Cardiac septum (tissue), 1 donor: ENCODE results near the gene COMMD2. TPM values are rescaled to one million over a fixed set of nuclear protein-coding genes. Genes with fewer than 3 reads are reported as not detected.

Experiments
- DNase-seq: peaks from one replicate; pipeline ENCODE4 v3.0.0-alpha.2; 2020; ENCODE audit warnings: low spot score
- intact Hi-C: fragments of 100-400 bp; cut with DNase I; formaldehyde crosslinking; loops from one replicate; pipeline ENCODE4 v1.14.0; 2022
- total RNA-seq: library from RNA; stranded (reverse); fragmentation: NEBNext Ultra II Directional; extraction: Animal tissue kit (Norgen Biotek cat#: 25700); gene quantifications from one replicate; pipeline ENCODE4 v1.2.1, GENCODE V29; 2021
- donor health status: DM: no; HTN: no; CAD: no.

Gene COMMD2
- total RNA-seq, 1 donor from 2014 or later: 19.5 TPM

DNA sequence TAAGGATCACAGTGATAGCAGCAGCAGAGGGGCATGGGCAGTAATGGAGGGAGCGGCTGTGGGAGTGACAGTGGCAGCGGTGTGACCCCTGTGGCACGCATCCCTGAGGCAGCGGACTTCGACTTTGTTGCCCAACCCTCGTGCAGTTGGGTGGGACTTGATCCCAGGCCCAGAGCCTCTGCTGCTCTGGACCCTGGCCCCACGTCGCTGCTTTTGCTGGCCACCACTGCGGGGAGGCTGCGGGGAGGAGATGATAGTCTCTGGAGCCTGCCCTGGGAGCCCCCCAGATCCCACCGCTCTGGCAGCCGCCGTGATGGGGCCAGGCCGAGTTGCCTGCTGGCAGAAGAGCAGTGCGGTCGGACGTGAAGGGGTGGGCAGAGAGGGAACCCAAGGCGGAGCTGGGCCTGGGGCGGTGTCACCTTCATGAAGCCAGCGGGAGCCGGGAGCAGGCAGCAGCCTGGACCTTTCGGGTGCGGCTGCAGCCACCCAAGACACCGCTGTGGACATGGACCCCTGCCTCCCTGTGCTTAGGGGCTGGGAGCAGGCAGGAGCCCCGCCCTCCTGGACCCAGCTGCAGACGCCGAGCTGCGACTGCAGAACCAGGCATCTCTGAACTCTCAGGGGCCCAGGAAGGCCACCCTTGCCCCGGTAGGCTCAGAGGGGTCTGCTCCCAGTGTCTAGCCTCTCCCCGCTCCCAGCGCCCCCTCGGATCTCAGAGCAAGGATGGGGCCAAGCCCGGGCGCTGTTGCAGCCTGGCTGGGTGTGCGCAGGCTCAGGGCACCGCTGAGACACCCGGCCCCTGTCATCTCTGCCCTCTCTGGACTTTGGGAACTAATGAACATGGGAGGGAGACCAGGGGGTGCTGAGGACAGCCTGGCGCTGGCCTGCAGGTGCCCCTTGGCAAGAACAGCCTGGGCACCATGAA is 38.3 kb downstream of the COMMD2 start:
- no peak for DNase-seq
- intact Hi-C loops: no loop called here

DNA sequence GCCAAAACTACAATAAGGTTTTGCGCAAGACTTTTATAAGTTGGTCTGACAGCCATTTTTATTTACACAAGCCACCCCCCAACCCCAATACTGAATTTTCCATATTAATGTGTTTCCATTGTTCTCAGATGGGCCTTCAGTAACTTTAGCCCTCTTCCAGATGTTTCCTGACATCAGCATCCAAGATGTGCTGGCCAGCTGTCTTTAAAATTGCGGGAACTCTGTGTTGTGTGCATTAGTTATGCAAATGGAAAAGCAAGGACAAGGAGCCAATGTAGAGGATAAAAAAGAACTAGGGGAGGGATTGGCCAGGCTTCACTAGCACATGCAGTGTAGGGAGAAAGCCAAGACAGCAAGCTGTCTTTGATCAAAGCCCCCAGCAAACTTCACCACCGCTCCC is 45.4 kb downstream of the COMMD2 start:
- intact Hi-C loops: no loop called here
- DNase-seq: no peak

DNA sequence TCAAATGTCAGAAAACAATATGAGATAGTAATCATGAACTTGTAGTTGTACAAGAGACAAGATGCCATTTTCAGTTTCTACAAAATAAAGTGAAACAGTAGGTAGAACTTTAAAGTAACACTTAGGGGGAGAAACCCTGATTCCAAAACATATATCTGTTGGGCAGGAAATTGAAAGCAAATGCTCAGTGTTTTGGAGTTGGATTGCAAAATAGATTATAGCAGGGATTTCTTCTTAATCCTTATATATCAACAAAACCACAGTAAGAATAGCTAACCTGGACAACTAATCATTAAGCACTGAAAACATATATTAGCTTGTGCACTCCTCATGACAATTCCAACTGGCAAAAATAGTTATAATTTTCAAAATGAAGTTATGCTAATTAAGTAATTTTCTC is 46.9 kb downstream of the COMMD2 start:
- intact Hi-C loops: no loop called here
- DNase-seq: no peak

DNA sequence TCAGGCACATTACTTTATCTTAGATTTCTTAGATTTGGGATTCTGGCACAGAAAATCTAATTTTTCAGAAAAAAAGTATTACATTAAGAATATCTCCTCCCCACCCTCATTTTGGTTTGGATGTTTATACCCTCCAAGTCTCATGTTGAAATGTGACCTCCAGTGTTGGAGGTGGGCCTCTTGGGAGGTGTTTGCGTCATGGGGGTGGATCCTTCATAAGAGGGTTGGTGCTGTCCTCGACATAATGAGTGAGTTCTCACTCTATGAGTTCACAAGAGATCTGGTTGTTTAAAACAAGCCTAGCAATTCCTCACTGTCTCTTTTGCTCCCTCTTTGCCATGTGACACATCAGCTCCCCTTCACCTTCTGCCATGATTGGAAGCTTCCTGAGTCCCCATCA is 48.8 kb downstream of the COMMD2 start:
- no peak for DNase-seq
- intact Hi-C loops: loop anchor here (5.0 kb wide), 1 partner anchor 41 kb away; no protein-coding TSS in a partner anchor

DNA sequence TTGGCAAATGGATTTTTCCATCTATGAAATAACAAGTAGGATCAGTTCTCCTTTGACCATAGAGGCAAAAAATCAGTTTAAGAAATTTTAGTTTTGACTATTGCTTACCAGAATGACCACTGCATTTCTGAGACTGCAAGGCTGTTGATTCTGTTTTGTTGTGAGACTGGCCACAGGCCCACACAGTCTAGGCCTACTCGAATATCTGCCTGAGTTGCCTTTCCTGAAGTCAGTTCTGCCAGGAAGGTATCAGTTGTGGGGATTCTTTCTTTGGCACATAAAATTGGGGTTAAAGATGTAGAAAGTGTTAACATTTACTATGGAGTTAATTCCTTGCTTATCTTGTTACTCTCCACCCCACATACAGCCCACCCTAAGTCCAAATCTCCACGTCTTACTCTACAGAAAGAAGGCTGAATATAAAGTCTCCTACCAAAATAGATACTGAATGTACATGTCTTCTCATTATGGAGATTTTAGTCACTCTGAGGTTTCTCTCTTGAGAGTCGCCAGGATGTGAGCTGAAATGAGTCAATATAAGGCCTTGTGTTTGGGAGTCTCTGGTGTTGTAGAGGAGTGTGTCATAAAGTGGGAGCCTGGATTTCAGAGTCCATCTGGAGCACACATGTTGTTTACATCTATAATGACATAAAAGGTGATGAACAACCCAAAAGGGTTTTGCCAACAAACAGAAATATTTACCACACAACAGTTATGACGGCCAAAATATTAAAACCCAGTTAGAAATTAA is 49.4 kb downstream of the COMMD2 start:
- intact Hi-C loops: loop anchor here (5.0 kb wide), 1 partner anchor 41 kb away; no protein-coding TSS in a partner anchor
- no peak for DNase-seq

DNA sequence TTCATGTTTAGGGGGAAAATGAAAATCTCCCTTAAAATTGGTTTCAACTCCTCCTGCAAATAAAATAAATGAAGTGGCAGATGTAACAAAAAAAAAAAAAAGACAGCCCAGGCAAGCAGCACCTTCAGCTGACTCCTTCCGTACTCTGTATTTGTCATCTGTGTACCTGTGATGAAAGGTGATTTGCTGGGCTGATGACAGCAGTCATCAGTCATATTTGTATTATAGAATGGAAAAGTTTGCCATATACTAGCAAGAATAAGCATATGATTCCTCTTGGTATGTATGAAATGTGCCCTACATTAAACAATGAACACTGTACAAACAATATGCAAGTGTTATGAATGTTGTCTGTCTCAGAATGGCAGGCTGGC is 50.3 kb downstream of the COMMD2 start:
- DNase-seq: no peak

DNA sequence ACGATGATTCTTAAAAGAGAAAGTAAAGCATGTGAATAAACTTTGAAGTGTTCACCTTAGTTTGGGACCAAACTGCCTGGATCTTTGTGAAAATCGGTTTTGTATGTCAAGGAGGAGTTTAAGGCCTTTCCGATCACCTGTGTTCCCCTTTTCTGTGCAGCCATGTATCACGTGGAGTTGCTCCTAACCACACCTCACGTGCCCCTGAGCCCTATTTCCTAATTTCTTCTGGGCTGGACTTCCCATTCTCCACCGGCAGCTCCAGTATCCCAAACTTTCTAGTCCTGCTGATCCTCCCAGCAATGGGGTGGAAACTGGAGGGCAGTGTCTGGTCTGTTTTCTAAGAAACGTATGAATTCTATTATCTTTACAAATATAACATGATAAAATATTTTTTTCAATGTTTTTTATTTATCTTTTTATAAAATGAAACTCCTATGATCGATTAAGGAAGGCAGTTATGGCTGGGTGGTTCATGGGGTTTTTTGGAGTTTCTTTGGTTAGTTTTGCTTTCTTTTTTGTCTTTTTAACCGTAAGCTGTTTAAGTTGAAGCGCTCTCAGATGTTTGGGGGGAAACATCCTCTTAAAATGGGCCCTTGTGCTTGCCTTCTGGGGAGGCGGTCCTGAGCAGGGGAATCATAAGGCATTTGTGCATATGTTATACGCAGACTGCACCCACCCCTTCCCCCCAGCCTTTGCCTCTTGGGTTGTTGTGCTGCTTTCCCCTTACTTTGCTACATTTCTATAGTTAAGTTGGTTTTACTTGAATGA is 50.9 kb downstream of the COMMD2 start:
- no peak for DNase-seq
- intact Hi-C loops: loop anchor here (5.0 kb wide), 1 partner anchor 39 kb away; no protein-coding TSS in a partner anchor

More for the DNA sequence above, 50.3 kb downstream of the COMMD2 start:
- intact Hi-C loops: loop anchor here (5.0 kb wide), 1 partner anchor 40 kb away; no protein-coding TSS in a partner anchor

Other genes starting within 250 kb of the COMMD2 start
- 82.7 TPM for gene WWTR1, start 94.5 kb downstream of the COMMD2 start, total RNA-seq
- gene ANKUB1, start 40.1 kb upstream of the COMMD2 start, total RNA-seq: not detected
- 46.6 TPM for gene RNF13, start 60.7 kb upstream of the COMMD2 start, total RNA-seq
- 84.8 TPM for gene PFN2, start 218.4 kb upstream of the COMMD2 start, total RNA-seq